HCT116 (cell line): ENCODE measurements around the gene ACVR1B. TPM values are rescaled to one million over a fixed set of nuclear protein-coding genes. Genes with fewer than 3 reads are reported as not detected.

Source experiments
- ATAC-seq: fragments of 200-7000 bp; cut with Tn5 transposase; 2 replicates; pipeline ENCODE4 v1.9.1; 2020; ENCODE audit warnings: mild to moderate bottlenecking, moderate library complexity
- BruUV-seq: library from RNA; stranded (reverse); fragments of 400-500 nt; replicated peaks from 2 replicates; lab custom pipeline; 2021; lab: Mats Ljungman, UMichigan
- CTCF ChIA-PET: fragments of 300-600 bp; sonication (Branson Sonifier 250); formaldehyde crosslinking; loops from one replicate; lab custom pipeline; 2021; ENCODE audit warnings: antibody characterized with exemption; lab: Charles Lee
- POLR2A ChIA-PET: fragments of 300-600, 350-600 bp; sonication (Branson Sonifier 250); formaldehyde crosslinking; loops from one replicate; lab custom pipeline; 2021; ENCODE audit warnings: antibody characterized with exemption; lab: Charles Lee
- RAD21 ChIA-PET, 2 experiments: fragments of 300-600 bp; sonication (Branson Sonifier 250); formaldehyde crosslinking; loops; one replicate each; lab custom pipeline; 2023; ENCODE audit warnings: low total read pairs in 2 of 2; ENCODE audit not compliant: uncharacterized antibody in 2 of 2, unreplicated experiment in 2 of 2, low non-redundant PET in 1 of 2; lab: Charles Lee
- DNase-seq: peaks from one replicate; pipeline ENCODE4 v3.0.0-alpha.2; 2010; ENCODE audit warnings: low read depth, low spot score
- H2AFZ ChIP-seq: fragments of 200-600 bp; shearing (Covaris generic), sonication (generic); 2 replicates; pipeline ENCODE4 v1.6.1; 2017; ENCODE audit warnings: low read depth, mixed run types, mixed read lengths, antibody characterized with exemption, low read length; ENCODE audit not compliant: poor library complexity, severe bottlenecking
- H3K27ac ChIP-seq: 2 replicates; pipeline ENCODE4 v1.5.1; 2012; ENCODE audit warnings: low read depth, low read length
- H3K27me3 ChIP-seq: fragments of 200-600 bp; sonication (generic); 2 replicates; pipeline ENCODE4 v1.6.1; 2016; ENCODE audit warnings: mixed run types, low read length, mixed read lengths; ENCODE audit not compliant: insufficient read depth
- H3K36me3 ChIP-seq, 2 experiments: fragments of 200-500 bp in 1 of 2; fragments of 200-600 bp in 1 of 2; sonication (Bioruptor generic) in 1 of 2; sonication (generic) in 1 of 2; 2 replicates each; pipeline versions ENCODE4 v1.5.1 to v1.6.1; 2014 to 2016; ENCODE audit warnings: low read length in 2 of 2, inconsistent platforms in 1 of 2, mixed read lengths in 1 of 2, mixed run types in 1 of 2; ENCODE audit not compliant: insufficient read depth in 2 of 2, control insufficient read depth in 1 of 2
- H3K4me1 ChIP-seq, 2 experiments: fragments of 200-600 bp in 1 of 2; sonication (generic) in 1 of 2; 2 replicates each; pipeline versions ENCODE4 v1.5.1 to v1.6.1; 2012 to 2017; ENCODE audit warnings: low read length in 2 of 2, inconsistent platforms in 1 of 2, mild to moderate bottlenecking in 1 of 2, mixed read lengths in 1 of 2, mixed run types in 1 of 2, moderate library complexity in 1 of 2; ENCODE audit not compliant: insufficient read depth in 2 of 2, control insufficient read depth in 1 of 2
- H3K4me2 ChIP-seq: fragments of 200-600 bp; sonication (generic); 2 replicates; pipeline ENCODE4 v1.6.1; 2017; ENCODE audit warnings: mixed run types, low read length, mixed read lengths
- H3K4me3 ChIP-seq, 2 experiments: fragments of 200-600 bp in 1 of 2; sonication (generic) in 1 of 2; replicated peaks in 1 of 2; 2 replicates each; pipeline ENCODE4 v1.5.1; 2011 to 2016; ENCODE audit warnings: low read length in 2 of 2, control low read depth in 1 of 2, low read depth in 1 of 2, mild to moderate bottlenecking in 1 of 2, mixed read lengths in 1 of 2, mixed run types in 1 of 2
- H3K79me2 ChIP-seq: fragments of 200-600 bp; sonication (generic); 2 replicates; pipeline ENCODE4 v1.6.1; 2017; ENCODE audit warnings: mild to moderate bottlenecking, mixed run types, low read length, moderate library complexity, mixed read lengths; ENCODE audit not compliant: insufficient read depth
- H3K9ac ChIP-seq: fragments of 200-600 bp; sonication (generic); 2 replicates; pipeline ENCODE4 v1.6.1; 2016; ENCODE audit warnings: low read length, mixed read lengths
- H3K9me2 ChIP-seq: fragments of 200-600 bp; sonication (generic), shearing (Covaris generic); 2 replicates; pipeline ENCODE4 v1.6.1; 2017; ENCODE audit warnings: mixed run types, mild to moderate bottlenecking, moderate library complexity; ENCODE audit not compliant: insufficient read depth
- H3K9me3 ChIP-seq, 2 experiments: fragments of 200-500 bp in 1 of 2; fragments of 200-600 bp in 1 of 2; sonication (Bioruptor generic) in 1 of 2; sonication (generic) in 1 of 2; 2 replicates each; pipeline ENCODE4 v1.6.1; 2014 to 2017; ENCODE audit warnings: low read length in 2 of 2, mixed read lengths in 2 of 2, inconsistent platforms in 1 of 2, low read depth in 1 of 2, mild to moderate bottlenecking in 1 of 2, mixed run types in 1 of 2, moderate library complexity in 1 of 2; ENCODE audit not compliant: control insufficient read depth in 1 of 2, insufficient read depth in 1 of 2
- H4K20me1 ChIP-seq: fragments of 200-600 bp; sonication (generic), shearing (Covaris generic); 2 replicates; pipeline ENCODE4 v1.6.1; 2017; ENCODE audit warnings: mixed run types, mild to moderate bottlenecking, moderate library complexity; ENCODE audit not compliant: insufficient read depth
- CBX3 ChIP-seq: IDR thresholded peaks from 2 replicates; pipeline ENCODE4 v1.6.1; 2012; ENCODE audit warnings: low read depth
- ELF1 ChIP-seq: IDR thresholded peaks from 2 replicates; pipeline ENCODE4 v1.6.1; 2012; ENCODE audit warnings: low read depth, borderline replicate concordance
- MAX ChIP-seq: IDR thresholded peaks from 2 replicates; pipeline ENCODE4 v1.6.1; 2012
- REST ChIP-seq: IDR thresholded peaks from 2 replicates; pipeline ENCODE4 v1.6.1; 2012; ENCODE audit warnings: low read depth
- SP1 ChIP-seq: IDR thresholded peaks from 2 replicates; pipeline ENCODE4 v1.6.1; 2012; ENCODE audit warnings: low read depth
- SRF ChIP-seq: IDR thresholded peaks from 2 replicates; pipeline ENCODE4 v1.6.1; 2012; ENCODE audit warnings: low read depth
- ZBTB33 ChIP-seq: IDR thresholded peaks from 2 replicates; pipeline ENCODE4 v1.6.1; 2011; ENCODE audit warnings: mild to moderate bottlenecking, low read length, moderate library complexity; ENCODE audit not compliant: insufficient replicate concordance; ENCODE audit errors: extremely low read depth
- ZFX ChIP-seq: fragments of 450-650 bp; IDR thresholded peaks from 2 replicates; pipeline ENCODE4 v1.6.1; 2017
- intact Hi-C: fragments of 100-400 bp; cut with micrococcal nuclease; formaldehyde crosslinking; loops from 2 replicates; pipeline ENCODE4 v1.10.0; 2022
- total RNA-seq: library from RNA; stranded (reverse); gene quantifications from one replicate; pipeline ENCODE4 v1.2.1, GENCODE V29; 2021; ENCODE audit not compliant: unreplicated experiment

ACVR1B gene
- total RNA-seq, 1 experiment from 2014 or later, result 22.7 TPM

- no peak overlapping the region for H2AFZ ChIP-seq
- no TSS peak for BruUV-seq
- no peaks in the 10 kb centered on the region for H3K9me2 ChIP-seq
- no peak overlapping the region for H3K4me2 ChIP-seq
- CTCF ChIA-PET, result interaction anchor here (3.0 kb wide), 1 partner anchor 9 kb away, joined by 14 read pairs; no protein-coding TSS in a partner anchor
- H3K36me3 ChIP-seq, result peaks cover 0 to 4% of the 10 kb centered on the region in 2 experiments; a peak in 1 of 4 replicates
- RAD21 ChIA-PET, result no interaction called here
- no peak for DNase-seq
- peaks cover 73% of the 10 kb centered on the region for H3K79me2 ChIP-seq
- intact Hi-C loops, result no loop called here
- no peaks in the 10 kb centered on the region for H3K9me3 ChIP-seq
- H3K9ac ChIP-seq, result no peak overlapping the region
- peaks cover 13 to 23% of the 10 kb centered on the region in 2 experiments for H3K4me1 ChIP-seq
- H3K27ac ChIP-seq, result no peak overlapping the region
- H3K27me3 ChIP-seq, result no peaks in the 10 kb centered on the region
- no peak overlapping the region for H3K4me3 ChIP-seq
- no peaks in the 10 kb centered on the region for H4K20me1 ChIP-seq
- no peak for ATAC-seq
- POLR2A ChIA-PET, result interaction anchor here (1.2 kb wide), 1 partner anchor 13 kb away, joined by 3 read pairs; no protein-coding TSS in a partner anchor
- TF ChIP-seq REST, result no peak
- no peak for TF ChIP-seq MAX
- no peak for TF ChIP-seq CBX3
- no peak for TF ChIP-seq ELF1
These were observed 11.2 kb downstream of the ACVR1B start for GRCh38 chr12:51962737-51963136.

- DNase-seq (no peak), ATAC-seq (no peak)
- no TSS peak for BruUV-seq
- no peak overlapping the region for H3K9ac ChIP-seq
- no peaks in the 10 kb centered on the region for H4K20me1 ChIP-seq
- H3K79me2 ChIP-seq, result peaks cover 73% of the 10 kb centered on the region
- no peak overlapping the region for H2AFZ ChIP-seq
- no peaks in the 10 kb centered on the region for H3K9me3 ChIP-seq
- intact Hi-C loops, result no loop called here
- H3K27me3 ChIP-seq, result no peaks in the 10 kb centered on the region
- H3K9me2 ChIP-seq, result no peaks in the 10 kb centered on the region
- ChIA-PET POLR2A (no interaction called here), RAD21 (no interaction called here), CTCF (no interaction called here)
- peaks cover 0 to 4% of the 10 kb centered on the region in 2 experiments; a peak in 1 of 4 replicates for H3K36me3 ChIP-seq
- no peak overlapping the region for H3K4me3 ChIP-seq
- no peak overlapping the region for H3K4me2 ChIP-seq
- TF ChIP-seq ZFX (no peak), ZBTB33 (no peak), MAX (no peak), SP1 (no peak), SRF (no peak)
- H3K4me1 ChIP-seq, result peaks cover 13 to 23% of the 10 kb centered on the region in 2 experiments
- no peak overlapping the region for H3K27ac ChIP-seq
These were observed 12.0 kb downstream of the ACVR1B start for GRCh38 chr12:51963477-51963876.
